K562 (cell line): ENCODE results near the gene CLNK. TPM values are rescaled to one million over a fixed set of nuclear protein-coding genes. Genes with fewer than 3 reads are reported as not detected.

Experiments used
- ATAC-seq: fragments of 200-7000 bp; cut with Tn5 transposase; 3 replicates; pipeline ENCODE4 v1.9.1; 2020; ENCODE audit warnings: moderate library complexity
- BruUV-seq: library from RNA; stranded (reverse); fragments of 400-500 nt; replicated peaks from 2 replicates; lab custom pipeline; 2021; lab: Mats Ljungman, UMichigan
- CTCF ChIA-PET: fragments of 300-600 bp; formaldehyde crosslinking; extraction: SDS; loops from one replicate; lab custom pipeline; 2021; ENCODE audit warnings: low intra/inter-chr PET ratio; lab: Yijun Ruan, JAX
- POLR2A ChIA-PET: fragments of 300-600, 350-650 bp; sonication (Branson Sonifier 250); formaldehyde crosslinking; extraction: SDS; loops from one replicate; lab custom pipeline; 2021; ENCODE audit warnings: antibody characterized with exemption, inconsistent platforms; lab: Yijun Ruan, JAX
- DNase-seq, 4 experiments: peaks; one replicate each; pipeline versions ENCODE4 v3.0.0 to v3.0.0-alpha.2; 2011 to 2018; ENCODE audit warnings: low spot score in 3 of 4, mixed read lengths in 3 of 4; ENCODE audit errors: extremely low read depth in 1 of 4
- FAIRE-seq: peaks from 2 replicates; lab custom pipeline; 2011; peaks lifted over from hg19 to GRCh38; lab: Jason Lieb, UNC
- H2AFZ ChIP-seq: 2 replicates; pipeline ENCODE4 v1.6.0; 2011; ENCODE audit warnings: low read depth, low read length, control low read depth, inconsistent platforms
- H3K27ac ChIP-seq: fragments of 200-600 bp; 3 replicates; pipeline ENCODE4 v1.8.0; 2011; ENCODE audit warnings: low read depth, mild to moderate bottlenecking, control low read depth, inconsistent platforms, low read length, moderate library complexity, mixed read lengths; ENCODE audit errors: extremely low read depth
- H3K27me3 ChIP-seq, 2 experiments: fragments of 300-600 bp in 1 of 2; 2 replicates in 1 of 2; 3 replicates in 1 of 2; pipeline versions ENCODE4 v1.6.0 to v1.8.0; 2011; ENCODE audit warnings: inconsistent platforms in 2 of 2, low read length in 2 of 2, mild to moderate bottlenecking in 1 of 2, mixed read lengths in 1 of 2, moderate library complexity in 1 of 2; ENCODE audit not compliant: control insufficient read depth in 2 of 2, insufficient read depth in 2 of 2
- H3K36me3 ChIP-seq: fragments of 300-600 bp; 3 replicates; pipeline ENCODE4 v1.8.0; 2011; ENCODE audit warnings: mild to moderate bottlenecking, low read length, inconsistent platforms; ENCODE audit not compliant: control insufficient read depth, insufficient read depth
- H3K4me1 ChIP-seq, 2 experiments: fragments of 200-600 bp in 1 of 2; replicated peaks in 1 of 2; 2 replicates in 1 of 2; 3 replicates in 1 of 2; pipeline versions ENCODE4 v1.5.1 to v1.8.0; 2011; ENCODE audit warnings: inconsistent platforms in 2 of 2, low read length in 2 of 2, mild to moderate bottlenecking in 1 of 2, mixed read lengths in 1 of 2, moderate library complexity in 1 of 2; ENCODE audit not compliant: control insufficient read depth in 2 of 2, insufficient read depth in 2 of 2
- H3K4me2 ChIP-seq: 2 replicates; pipeline ENCODE4 v1.6.1; 2011; ENCODE audit warnings: low read length, control low read depth, inconsistent platforms, mixed read lengths; ENCODE audit not compliant: insufficient read depth
- H3K4me3 ChIP-seq: fragments of 200-600 bp; sonication (generic), shearing (Covaris generic); 2 replicates; pipeline ENCODE4 v1.5.1; 2016; ENCODE audit warnings: control low read depth, inconsistent platforms
- H3K79me2 ChIP-seq: fragments of 200-600 bp; 3 replicates; pipeline ENCODE4 v1.8.0; 2011; ENCODE audit warnings: low read length, inconsistent platforms; ENCODE audit not compliant: control insufficient read depth, insufficient read depth
- H3K9ac ChIP-seq, 2 experiments: 2 replicates each; pipeline versions ENCODE4 v1.6.0 to v1.6.1; 2011; ENCODE audit warnings: low read depth in 2 of 2, low read length in 2 of 2, control low read depth in 1 of 2, inconsistent platforms in 1 of 2, mild to moderate bottlenecking in 1 of 2, mixed read lengths in 1 of 2; ENCODE audit not compliant: insufficient read depth in 1 of 2
- H3K9me1 ChIP-seq: one replicate; pipeline ENCODE4 v1.6.0; 2011; ENCODE audit warnings: inconsistent platforms, mild to moderate bottlenecking, low read length, moderate library complexity; ENCODE audit not compliant: control insufficient read depth, insufficient read depth
- H3K9me3 ChIP-seq: replicated peaks from 2 replicates; pipeline ENCODE4 v1.5.1; 2011; ENCODE audit warnings: low read depth, low read length, inconsistent platforms; ENCODE audit not compliant: control insufficient read depth, insufficient read depth
- H4K20me1 ChIP-seq: replicated peaks from 2 replicates; pipeline ENCODE4 v1.6.1; 2011; ENCODE audit warnings: low read length, inconsistent platforms, mixed read lengths; ENCODE audit not compliant: control insufficient read depth, insufficient read depth
- BRD4 ChIP-seq: fragments of 200-600 bp; sonication (generic); IDR thresholded peaks from 2 replicates; pipeline ENCODE4 v1.6.1; 2017; ENCODE audit warnings: inconsistent platforms
- BRD9 ChIP-seq: fragments of 450-650 bp; IDR thresholded peaks from 2 replicates; pipeline ENCODE4 v1.6.1; 2018; ENCODE audit warnings: low read depth; ENCODE audit not compliant: partially characterized antibody
- SAFB2 ChIP-seq: fragments of 200-400 bp; formaldehyde crosslinking; IDR thresholded peaks from 2 replicates; pipeline ENCODE4 v1.6.1; 2018; ENCODE audit warnings: borderline replicate concordance, low read length, low read depth, moderate library complexity; ENCODE audit not compliant: severe bottlenecking
- ZNF143 ChIP-seq: sonication (generic); formaldehyde crosslinking; IDR thresholded peaks from 2 replicates; pipeline ENCODE4 v1.9.0; 2022; ENCODE audit warnings: mild to moderate bottlenecking, missing genetic modification reagents
- ZNF57 ChIP-seq: fragments of 450-650 bp; formaldehyde crosslinking; IDR thresholded peaks from 2 replicates; pipeline ENCODE4 v1.4.0; 2020; ENCODE audit warnings: mild to moderate bottlenecking, moderate library complexity
- WGBS: fragments of 100-300 bp; shearing (Covaris generic); methylation state at CpG from one replicate; pipeline ENCODE4 v1.1.6; 2016; ENCODE audit warnings: low coverage, mixed read lengths; ENCODE audit not compliant: insufficient coverage; ENCODE audit errors: missing lambda C conversion rate; 5-methylcytosine and 5-hydroxymethylcytosine counted together
- in situ Hi-C: fragments of 300-500 bp; cut with MboI; formaldehyde crosslinking; loops from 4 replicates; pipeline ENCODE4 v1.15.0; 2018; ENCODE audit warnings: inconsistent platforms, mixed read lengths
- intact Hi-C: fragments of 100-400 bp; cut with micrococcal nuclease; formaldehyde crosslinking; loops from 2 replicates; pipeline ENCODE4 v1.14.2; 2022
- polyA plus RNA-seq, 8 experiments: library from polyadenylated mRNA; depleted of rRNA in 4 of 8; stranded (reverse) in 5 of 8; unstranded in 3 of 8; fragments of >200 nt; fragmentation: Nextera tagmentation in 2 of 8; fragmentation: Illumina TruSeq in 1 of 8; extraction: Ambion mirVana in 2 of 8; extraction: Trizol in 1 of 8; gene quantifications; 2 replicates each; pipeline versions ENCODE4 v1.2.1 to v1.2.3, GENCODE V29; 2011 to 2014; ENCODE audit warnings: inconsistent platforms in 1 of 8, missing spikeins in 1 of 8
- total RNA-seq, 7 experiments: library from RNA; depleted of rRNA in 6 of 7; stranded (reverse); fragments of >200 nt in 6 of 7; fragmentation: Illumina TruSeq in 2 of 7; extraction: Trizol in 2 of 7; gene quantifications; 2 replicates each; pipeline versions ENCODE4 v1.2.1 to v1.2.3, GENCODE V29; 2011 to 2021; ENCODE audit warnings: low replicate concordance in 1 of 7
- TF ChIP-seq, protein P1 (sequence below): IDR thresholded peaks from 2 replicates; pipeline ENCODE4 v1.6.1; 2011; ENCODE audit warnings: borderline replicate concordance, low read depth, mild to moderate bottlenecking, moderate library complexity, low read length; ENCODE audit not compliant: insufficient read depth, poor library complexity, severe bottlenecking

CLNK gene
- total and polyA plus RNA-seq, 9 of the 15 experiments (the other 6 are each of a cell fraction or from before 2014, with no cell fraction given) = not detected

DNA sequence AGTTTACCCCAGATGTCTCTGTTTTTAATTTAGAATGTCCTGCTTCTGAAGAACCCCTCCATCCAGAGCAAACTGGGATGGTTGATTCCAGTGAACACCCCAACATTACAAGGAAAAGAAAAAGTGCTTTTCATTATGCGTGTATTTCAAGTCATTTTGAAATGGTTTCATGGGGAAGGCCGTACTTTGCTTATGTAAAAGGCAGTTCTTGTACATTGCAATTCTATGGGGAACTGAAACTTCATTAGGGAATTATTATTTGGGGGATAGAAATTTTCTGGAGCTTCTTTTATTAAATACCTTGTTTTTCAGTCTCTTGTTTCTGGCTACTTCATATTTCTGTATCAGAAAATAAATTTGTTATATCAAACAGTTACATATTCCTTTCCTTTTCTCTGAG is 130.4 kb downstream of the CLNK start:
- ATAC-seq = no peak
- Histone ChIP-seq H2AFZ (no peak overlapping the region), H3K4me1 (no peaks in the 10 kb centered on the region), H3K36me3 (no peaks in the 10 kb centered on the region), H3K9me3 (no peaks in the 10 kb centered on the region), H3K27me3 (0 out of 5 replicates have a peak, but pooled peaks cover 0 to 5% of the 10 kb centered on the region in 2 experiments), H3K9me1 (no peaks in the 10 kb centered on the region), H3K27ac (no peak overlapping the region), H3K4me3 (no peak overlapping the region), H3K9ac (no peak overlapping the region), H3K4me2 (no peak overlapping the region), H4K20me1 (no peaks in the 10 kb centered on the region), H3K79me2 (no peaks in the 10 kb centered on the region)
- intact Hi-C loops (no loop called here), in situ Hi-C loops (no loop called here)
- no peak for DNase-seq
- 15% methylated on average over 2 of the region's 2 CpGs for WGBS
- ChIA-PET CTCF (no interaction called here), POLR2A (no interaction called here)
- no peak for FAIRE-seq
- TF ChIP-seq ZNF143 (CRISPR knock-in tag) = no peak
- no peak for TF ChIP-seq ZNF57 (CRISPR knock-in tag)
- TF ChIP-seq BRD9 = no peak
- no peak for TF ChIP-seq BRD4
- no peak for TF ChIP-seq SAFB2
- TF ChIP-seq, protein P1, sequence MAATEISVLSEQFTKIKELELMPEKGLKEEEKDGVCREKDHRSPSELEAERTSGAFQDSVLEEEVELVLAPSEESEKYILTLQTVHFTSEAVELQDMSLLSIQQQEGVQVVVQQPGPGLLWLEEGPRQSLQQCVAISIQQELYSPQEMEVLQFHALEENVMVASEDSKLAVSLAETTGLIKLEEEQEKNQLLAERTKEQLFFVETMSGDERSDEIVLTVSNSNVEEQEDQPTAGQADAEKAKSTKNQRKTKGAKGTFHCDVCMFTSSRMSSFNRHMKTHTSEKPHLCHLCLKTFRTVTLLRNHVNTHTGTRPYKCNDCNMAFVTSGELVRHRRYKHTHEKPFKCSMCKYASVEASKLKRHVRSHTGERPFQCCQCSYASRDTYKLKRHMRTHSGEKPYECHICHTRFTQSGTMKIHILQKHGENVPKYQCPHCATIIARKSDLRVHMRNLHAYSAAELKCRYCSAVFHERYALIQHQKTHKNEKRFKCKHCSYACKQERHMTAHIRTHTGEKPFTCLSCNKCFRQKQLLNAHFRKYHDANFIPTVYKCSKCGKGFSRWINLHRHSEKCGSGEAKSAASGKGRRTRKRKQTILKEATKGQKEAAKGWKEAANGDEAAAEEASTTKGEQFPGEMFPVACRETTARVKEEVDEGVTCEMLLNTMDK = no peak
- no TSS peak for BruUV-seq
